Measurements from ENCODE around the gene CDK15.

The CDK15 gene

DNA sequence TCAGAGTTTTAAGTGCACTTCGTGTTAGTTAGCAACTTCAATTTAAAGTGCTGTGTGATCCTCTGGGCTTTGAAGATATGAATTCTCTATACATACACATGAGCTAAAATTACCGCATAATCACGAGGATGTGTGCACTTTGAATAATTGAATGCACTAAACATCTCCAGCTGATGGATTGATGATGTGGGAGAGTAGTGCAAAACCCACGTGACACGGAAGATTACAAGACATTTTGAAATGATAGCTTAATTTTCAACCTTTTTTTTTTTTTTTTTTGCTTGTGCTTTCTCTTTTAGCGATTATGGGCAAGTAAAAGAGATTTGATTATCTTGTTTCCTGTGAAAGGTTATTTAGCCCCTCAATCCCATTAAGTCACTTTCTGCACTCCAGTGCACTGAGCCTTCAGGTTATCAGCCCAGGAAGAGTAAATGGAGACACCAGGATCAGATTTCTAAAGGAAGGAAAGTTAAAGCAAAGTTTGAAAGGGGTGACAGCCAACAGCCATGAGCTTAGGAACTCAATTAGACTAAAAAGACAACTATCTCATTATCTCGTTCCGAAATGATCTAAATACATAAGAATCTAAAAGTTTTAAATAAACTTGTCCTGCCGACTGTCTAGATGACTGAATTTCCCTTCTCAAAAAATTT, 81.6 kb downstream of the CDK15 start:
- in situ Hi-C loops (cut with HindIII; ENCODE audit: low sequenced_read_pairs), result no loop called here
- H3K4me3 ChIP-seq (ENCODE audit: low read depth, low read length), result peak overlapping the region; percentile 16
- TF ChIP-seq, protein P1, sequence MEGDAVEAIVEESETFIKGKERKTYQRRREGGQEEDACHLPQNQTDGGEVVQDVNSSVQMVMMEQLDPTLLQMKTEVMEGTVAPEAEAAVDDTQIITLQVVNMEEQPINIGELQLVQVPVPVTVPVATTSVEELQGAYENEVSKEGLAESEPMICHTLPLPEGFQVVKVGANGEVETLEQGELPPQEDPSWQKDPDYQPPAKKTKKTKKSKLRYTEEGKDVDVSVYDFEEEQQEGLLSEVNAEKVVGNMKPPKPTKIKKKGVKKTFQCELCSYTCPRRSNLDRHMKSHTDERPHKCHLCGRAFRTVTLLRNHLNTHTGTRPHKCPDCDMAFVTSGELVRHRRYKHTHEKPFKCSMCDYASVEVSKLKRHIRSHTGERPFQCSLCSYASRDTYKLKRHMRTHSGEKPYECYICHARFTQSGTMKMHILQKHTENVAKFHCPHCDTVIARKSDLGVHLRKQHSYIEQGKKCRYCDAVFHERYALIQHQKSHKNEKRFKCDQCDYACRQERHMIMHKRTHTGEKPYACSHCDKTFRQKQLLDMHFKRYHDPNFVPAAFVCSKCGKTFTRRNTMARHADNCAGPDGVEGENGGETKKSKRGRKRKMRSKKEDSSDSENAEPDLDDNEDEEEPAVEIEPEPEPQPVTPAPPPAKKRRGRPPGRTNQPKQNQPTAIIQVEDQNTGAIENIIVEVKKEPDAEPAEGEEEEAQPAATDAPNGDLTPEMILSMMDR (IDR thresholded peaks at IDR 0.05; ENCODE audit: low read depth, low read length, missing control alignments), result no peak
- no peak for DNase-seq (ENCODE audit: low read depth)

DNA sequence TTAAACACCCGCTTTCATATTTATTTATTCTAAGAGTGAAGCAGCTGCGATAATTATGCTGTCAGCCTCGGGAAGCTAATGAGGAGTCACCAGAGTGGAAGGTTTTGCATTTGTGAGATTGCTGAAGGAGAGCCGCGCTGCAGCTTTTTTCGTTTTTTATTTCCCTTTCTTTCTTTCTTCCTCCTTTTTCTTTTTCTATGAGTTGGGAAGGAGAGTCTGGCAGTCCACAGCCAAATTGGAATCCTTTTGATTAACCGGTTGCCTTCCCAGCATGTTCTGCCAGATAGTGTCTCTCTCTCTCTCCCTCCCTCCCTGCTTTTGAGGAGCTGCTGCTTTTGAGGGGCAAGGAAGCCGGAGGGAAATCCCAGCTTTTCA, 82.1 kb downstream of the CDK15 start:
- in situ Hi-C loops (cut with HindIII; ENCODE audit: low sequenced_read_pairs), result no loop called here
- peak overlapping the region; percentile 16 for H3K4me3 ChIP-seq (ENCODE audit: low read depth, low read length)
- TF ChIP-seq, protein P1 (IDR thresholded peaks at IDR 0.05; ENCODE audit: low read depth, low read length, missing control alignments), result no peak
- no peak for DNase-seq (ENCODE audit: low read depth)

DNA sequence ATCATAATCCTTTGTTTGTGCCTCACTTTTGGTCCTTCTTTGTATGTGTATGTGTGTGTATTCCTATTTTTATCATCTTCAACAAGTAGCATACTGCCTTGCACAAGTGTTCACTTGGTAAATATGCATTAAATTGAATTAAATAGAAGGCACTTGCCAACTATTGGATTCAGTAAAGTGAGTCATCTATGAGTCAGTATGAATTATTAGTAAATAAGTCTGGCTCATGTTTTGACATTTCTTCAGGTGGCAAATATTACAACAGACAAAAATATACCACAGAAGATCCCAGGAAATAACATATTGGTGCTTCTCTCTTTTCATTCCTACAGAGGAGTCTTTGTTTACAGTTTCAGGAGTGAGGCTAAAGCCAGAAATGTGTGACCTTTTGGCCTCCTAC, 84.1 kb downstream of the CDK15 start:
- TF ChIP-seq, protein P1 (IDR thresholded peaks at IDR 0.05; ENCODE audit: low read depth, low read length, missing control alignments), result no peak
- no peak overlapping the region for H3K4me3 ChIP-seq (ENCODE audit: low read depth, low read length)
- in situ Hi-C loops (cut with HindIII; ENCODE audit: low sequenced_read_pairs), result no loop called here
- DNase-seq (ENCODE audit: low read depth), result no peak

DNA sequence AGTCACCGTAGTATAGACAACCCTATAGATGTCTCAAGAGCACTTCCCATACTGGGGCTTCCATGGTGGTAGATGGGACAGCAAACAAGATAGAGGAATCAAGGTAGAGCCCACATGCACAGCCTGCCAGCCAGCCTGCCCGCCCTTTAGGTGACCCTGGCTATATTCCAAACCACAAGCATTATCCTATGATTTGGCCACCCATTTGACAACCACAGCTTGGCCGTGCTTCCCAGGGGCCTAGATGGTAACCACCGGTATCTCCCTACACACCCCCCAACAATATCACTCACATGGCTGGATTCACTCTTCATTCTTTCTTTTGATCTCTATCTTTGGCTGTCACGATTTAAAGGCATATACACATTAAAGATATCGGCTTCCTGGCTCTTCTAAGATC, 85.3 kb downstream of the CDK15 start:
- in situ Hi-C loops (cut with HindIII; ENCODE audit: low sequenced_read_pairs), result no loop called here
- TF ChIP-seq, protein P1 (IDR thresholded peaks at IDR 0.05; ENCODE audit: low read depth, low read length, missing control alignments), result no peak
- no peak for DNase-seq (ENCODE audit: low read depth)
- H3K4me3 ChIP-seq (ENCODE audit: low read depth, low read length), result no peak overlapping the region

DNA sequence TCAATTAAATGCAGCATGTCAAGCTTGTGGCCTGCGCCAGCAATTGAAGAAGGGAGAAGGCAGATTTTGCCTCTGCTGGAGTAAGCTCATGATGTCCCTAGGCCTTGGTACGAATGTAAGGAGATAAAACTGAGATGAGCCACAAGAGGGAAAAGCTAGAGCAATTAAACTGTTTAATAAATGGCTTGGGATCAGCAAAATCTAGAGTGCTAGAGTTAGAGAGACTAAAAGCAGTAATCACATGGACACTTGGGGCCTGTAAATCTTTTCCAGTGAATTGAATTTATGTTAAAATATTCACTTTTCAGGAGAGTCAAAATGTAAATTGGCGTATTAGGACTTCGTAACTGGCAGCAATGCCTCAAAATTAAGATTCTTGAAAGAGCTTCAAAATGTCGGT, 86.2 kb downstream of the CDK15 start:
- no peak for DNase-seq (ENCODE audit: low read depth)
- in situ Hi-C loops (cut with HindIII; ENCODE audit: low sequenced_read_pairs), result no loop called here
- no peak overlapping the region for H3K4me3 ChIP-seq (ENCODE audit: low read depth, low read length)
- TF ChIP-seq, protein P1 (IDR thresholded peaks at IDR 0.05; ENCODE audit: low read depth, low read length, missing control alignments), result no peak

DNA sequence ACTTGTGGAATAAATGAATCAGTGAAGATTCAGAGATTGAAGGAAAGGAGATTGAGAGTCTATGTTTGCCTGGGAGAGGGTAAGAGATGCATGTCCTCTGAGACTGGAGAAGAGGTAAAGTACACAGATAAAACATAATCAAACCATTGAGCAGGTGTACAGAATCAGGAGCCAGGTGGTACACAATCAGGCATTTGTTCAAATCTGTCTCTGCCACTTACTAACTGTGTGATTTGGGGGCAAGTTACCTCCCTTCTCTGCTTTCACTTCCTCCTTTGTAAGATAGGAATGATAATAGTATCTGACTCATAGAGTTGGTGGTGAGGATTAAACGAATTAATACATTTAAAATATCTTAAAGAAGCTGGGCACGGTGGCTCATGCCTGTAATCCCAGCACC, 94.0 kb downstream of the CDK15 start:
- in situ Hi-C loops (cut with HindIII; ENCODE audit: low sequenced_read_pairs), result no loop called here
- TF ChIP-seq, protein P1 (IDR thresholded peaks at IDR 0.05; ENCODE audit: low read depth, low read length, missing control alignments), result no peak
- H3K4me3 ChIP-seq (ENCODE audit: low read depth, low read length), result no peak overlapping the region
- DNase-seq (ENCODE audit: low read depth), result no peak

Measured in astrocyte of the cerebellum (primary cell).